ENCODE data around the gene FBXL15.
A peak's percentile ranks its signal among the peaks of the same experiment; 100 is the strongest.

Gene FBXL15

DNA sequence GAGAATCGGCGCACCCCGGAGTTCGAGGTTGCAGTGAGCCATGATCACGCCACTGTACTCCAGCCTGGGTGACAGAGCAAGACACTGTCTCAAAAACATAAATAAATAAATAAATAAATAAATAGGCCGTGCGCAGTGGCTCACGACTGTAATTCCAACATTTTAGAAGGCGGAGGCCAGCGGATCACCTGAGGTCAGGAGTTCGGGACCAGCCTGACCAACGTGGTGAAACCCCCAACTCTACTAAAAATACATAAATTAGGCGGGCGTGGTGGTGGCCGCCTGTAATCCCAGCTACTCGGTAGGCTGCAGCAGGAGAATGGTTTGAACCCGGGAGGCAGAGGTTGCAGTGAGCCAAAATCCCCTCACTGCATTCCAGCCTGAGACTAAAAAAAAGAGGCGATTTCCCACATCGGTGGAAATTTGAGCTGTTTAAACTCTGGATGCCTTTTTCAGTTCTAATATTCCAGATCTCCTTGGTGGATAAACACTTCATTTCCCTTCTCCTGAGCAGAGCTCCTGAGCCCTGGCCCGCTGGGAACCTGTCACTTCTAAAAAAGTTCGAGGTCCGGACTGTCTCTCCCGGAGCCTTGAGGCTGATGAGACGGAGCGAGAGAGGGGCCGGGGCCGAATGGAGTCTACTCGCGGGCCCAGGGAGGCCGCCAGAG, 27.1 kb upstream of the FBXL15 start:
- peak; percentile 33 for DNase-seq (ENCODE audit: low read depth)
- H3K4me3 ChIP-seq (ENCODE audit: low read depth, low read length), result peak overlapping the region; percentile 90
- TF ChIP-seq, protein P1, sequence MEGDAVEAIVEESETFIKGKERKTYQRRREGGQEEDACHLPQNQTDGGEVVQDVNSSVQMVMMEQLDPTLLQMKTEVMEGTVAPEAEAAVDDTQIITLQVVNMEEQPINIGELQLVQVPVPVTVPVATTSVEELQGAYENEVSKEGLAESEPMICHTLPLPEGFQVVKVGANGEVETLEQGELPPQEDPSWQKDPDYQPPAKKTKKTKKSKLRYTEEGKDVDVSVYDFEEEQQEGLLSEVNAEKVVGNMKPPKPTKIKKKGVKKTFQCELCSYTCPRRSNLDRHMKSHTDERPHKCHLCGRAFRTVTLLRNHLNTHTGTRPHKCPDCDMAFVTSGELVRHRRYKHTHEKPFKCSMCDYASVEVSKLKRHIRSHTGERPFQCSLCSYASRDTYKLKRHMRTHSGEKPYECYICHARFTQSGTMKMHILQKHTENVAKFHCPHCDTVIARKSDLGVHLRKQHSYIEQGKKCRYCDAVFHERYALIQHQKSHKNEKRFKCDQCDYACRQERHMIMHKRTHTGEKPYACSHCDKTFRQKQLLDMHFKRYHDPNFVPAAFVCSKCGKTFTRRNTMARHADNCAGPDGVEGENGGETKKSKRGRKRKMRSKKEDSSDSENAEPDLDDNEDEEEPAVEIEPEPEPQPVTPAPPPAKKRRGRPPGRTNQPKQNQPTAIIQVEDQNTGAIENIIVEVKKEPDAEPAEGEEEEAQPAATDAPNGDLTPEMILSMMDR (IDR thresholded peaks at IDR 0.05; ENCODE audit: control insufficient read depth, extremely low read depth, insufficient read depth), result no peak; the same call in none of the 2 replicates

GRCh38 chr10:102394079-102394800, 26.4 kb upstream of the FBXL15 start:
- peak; percentile 41 for DNase-seq (ENCODE audit: low read depth)
- TF ChIP-seq, protein P1 (IDR thresholded peaks at IDR 0.05; ENCODE audit: control insufficient read depth, extremely low read depth, insufficient read depth), result 0 out of 2 replicates have a peak, but pooled peaks have one; percentile 77

DNA sequence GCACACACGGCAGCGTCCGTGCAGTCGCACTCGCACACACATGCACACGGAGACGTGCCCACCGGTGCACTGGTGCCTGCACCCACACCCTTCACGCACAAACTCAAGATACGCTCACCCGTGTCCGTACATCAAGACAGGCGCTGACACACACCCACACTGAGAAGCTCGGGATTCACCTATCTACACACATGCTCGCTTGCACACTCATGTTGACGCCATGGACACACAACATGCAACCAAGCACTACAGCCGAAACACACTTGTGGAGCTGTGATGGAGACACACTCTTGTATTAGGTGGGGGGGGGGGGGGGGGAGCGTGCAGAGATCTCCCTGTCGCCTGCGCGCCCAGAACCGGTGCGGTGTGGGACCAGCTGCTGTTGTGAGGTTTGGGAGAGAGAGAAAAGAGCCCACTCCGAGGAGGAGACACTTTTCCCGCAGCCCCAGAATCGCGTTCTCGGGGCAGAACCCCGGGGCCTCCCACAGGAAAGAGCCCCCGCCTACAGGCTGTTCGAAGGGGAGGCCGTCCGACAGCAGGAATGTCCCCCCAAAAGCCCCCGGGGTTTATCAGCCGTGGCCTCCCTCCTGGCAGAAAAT, 25.7 kb upstream of the FBXL15 start:
- peak overlapping the region; percentile 90 for H3K4me3 ChIP-seq (ENCODE audit: low read depth, low read length)
- TF ChIP-seq, protein P1 (IDR thresholded peaks at IDR 0.05; ENCODE audit: control insufficient read depth, extremely low read depth, insufficient read depth), result no peak
- no peak for DNase-seq (ENCODE audit: low read depth)

More at GRCh38 chr10:102394079-102394800, 26.4 kb upstream of the FBXL15 start:
- peak overlapping the region; percentile 90 for H3K4me3 ChIP-seq (ENCODE audit: low read depth, low read length)

GRCh38 chr10:102395400-102396316, 25.0 kb upstream of the FBXL15 start, which contains the start of gene NFKB2:
Gene NFKB2, plus strand, starts transcription at chr10:102395705. Its CDS starts 255 bp downstream, at chr10:102395960.
- H3K4me3 ChIP-seq (ENCODE audit: low read depth, low read length), result peak within 1 kb of the TSS; percentile 90
- DNase-seq (ENCODE audit: low read depth), result peak; percentile 32
- TF ChIP-seq, protein P1 (IDR thresholded peaks at IDR 0.05; ENCODE audit: control insufficient read depth, extremely low read depth, insufficient read depth), result no peak

- TF ChIP-seq, protein P1 (IDR thresholded peaks at IDR 0.05; ENCODE audit: control insufficient read depth, extremely low read depth, insufficient read depth), result no peak
- peak overlapping the region; percentile 90 for H3K4me3 ChIP-seq (ENCODE audit: low read depth, low read length)
- DNase-seq (ENCODE audit: low read depth), result no peak
Measured at GRCh38 chr10:102396317-102396650, 24.4 kb upstream of the FBXL15 start.

GRCh38 chr10:102396730-102397151, 23.9 kb upstream of the FBXL15 start:
- peak overlapping the region; percentile 90 for H3K4me3 ChIP-seq (ENCODE audit: low read depth, low read length)
- TF ChIP-seq, protein P1 (IDR thresholded peaks at IDR 0.05; ENCODE audit: control insufficient read depth, extremely low read depth, insufficient read depth), result no peak
- DNase-seq (ENCODE audit: low read depth), result no peak

Measured in LNCaP clone FGC (cell line).